Activated CD4-positive, alpha-beta T cell treated with anti-CD3 and anti-CD28 coated beads, Interleukin-2, amount 50 U/mL, for 1 hour (primary cell): Measurements from ENCODE around the gene TFF2.

Experiments
- DNase-seq: peaks from one replicate; pipeline ENCODE4 v3.0.0-alpha.2; 2020

Gene TFF2

GRCh38 chr21:42365770-42366169 is 15.0 kb upstream of the TFF2 start:
- no peak for DNase-seq

- no peak for DNase-seq
Observed at GRCh38 chr21:42364304-42364865, 13.6 kb upstream of the TFF2 start.

GRCh38 chr21:42363312-42363711 is 12.5 kb upstream of the TFF2 start:
- DNase-seq = no peak

GRCh38 chr21:42362700-42363099 is 11.9 kb upstream of the TFF2 start:
- no peak for DNase-seq

GRCh38 chr21:42362198-42362597 is 11.4 kb upstream of the TFF2 start:
- DNase-seq = no peak

- DNase-seq = no peak
Observed at GRCh38 chr21:42361286-42361685, 10.5 kb upstream of the TFF2 start.

- DNase-seq = no peak
Observed at GRCh38 chr21:42360317-42360716, 9.5 kb upstream of the TFF2 start.

GRCh38 chr21:42358937-42359336 is 8.1 kb upstream of the TFF2 start:
- DNase-seq = no peak

- DNase-seq = no peak
Observed at GRCh38 chr21:42358261-42358660, 7.5 kb upstream of the TFF2 start.

- no peak for DNase-seq
Observed at GRCh38 chr21:42357307-42357706, 6.5 kb upstream of the TFF2 start.

GRCh38 chr21:42356650-42357049 is 5.9 kb upstream of the TFF2 start:
- DNase-seq = no peak

- DNase-seq = no peak
Observed at GRCh38 chr21:42356046-42356445, 5.3 kb upstream of the TFF2 start.

GRCh38 chr21:42353623-42354022 is 2.8 kb upstream of the TFF2 start:
- no peak for DNase-seq

- DNase-seq = no peak
Observed at GRCh38 chr21:42352441-42353095, 1.8 kb upstream of the TFF2 start.

- DNase-seq = no peak
Observed at GRCh38 chr21:42351626-42352440, 1.0 kb upstream of the TFF2 start.

- DNase-seq = no peak
Observed at GRCh38 chr21:42350318-42350910, 380 bp downstream of the TFF2 start.

GRCh38 chr21:42349420-42350317 is 1.1 kb downstream of the TFF2 start:
- no peak for DNase-seq

- DNase-seq = no peak
Observed at GRCh38 chr21:42348762-42349161, 2.0 kb downstream of the TFF2 start.

- no peak for DNase-seq
Observed at GRCh38 chr21:42347601-42348327, 3.0 kb downstream of the TFF2 start.

GRCh38 chr21:42346866-42347600 is 3.8 kb downstream of the TFF2 start:
- no peak for DNase-seq

GRCh38 chr21:42346441-42346840 is 4.4 kb downstream of the TFF2 start:
- DNase-seq = no peak
